DOHH2 (cell line): ENCODE data around the gene SRPK2.

Experiments
- CTCF ChIP-seq: fragments of 200-600 bp; sonication (generic); IDR thresholded peaks from one replicate; pipeline ENCODE4 v1.5.1; 2014; ENCODE audit warnings: antibody characterized with exemption, mild to moderate bottlenecking, low read depth, low read length; ENCODE audit not compliant: poor library complexity, severe bottlenecking
- EZH2phosphoT487 ChIP-seq: fragments of 200-600 bp; sonication (generic); IDR thresholded peaks from 2 replicates; pipeline ENCODE4 v1.6.1; 2017; ENCODE audit warnings: borderline replicate concordance, mild to moderate bottlenecking, antibody characterized with exemption, low read length, moderate library complexity, mixed read lengths

- TF ChIP-seq CTCF (no peak), EZH2phosphoT487 (no peak)
Measured at GRCh38 chr7:105376908-105377533, 11.7 kb downstream of the SRPK2 start.
